Neural cell (in vitro differentiated cells): ENCODE results near the gene IL6ST. TPM values are rescaled to one million over a fixed set of nuclear protein-coding genes. Genes with fewer than 3 reads are reported as not detected.

Experiments
- H2AFZ ChIP-seq: fragments of 200-600, 300-800 bp; sonication (generic), shearing (Covaris generic); 2 replicates; pipeline ENCODE4 v1.6.0; 2014; ENCODE audit warnings: low read depth, mild to moderate bottlenecking, antibody characterized with exemption, low read length, moderate library complexity
- H3F3A ChIP-seq: fragments of 200-600 bp; shearing (Covaris generic); 2 replicates; pipeline ENCODE4 v1.6.1; 2016; ENCODE audit warnings: mild to moderate bottlenecking, moderate library complexity, mixed read lengths, antibody characterized with exemption, low read length; ENCODE audit not compliant: insufficient read depth, poor library complexity, severe bottlenecking
- H3K27ac ChIP-seq: fragments of 200-600, 300-800 bp; sonication (generic), shearing (Covaris generic); 2 replicates; pipeline ENCODE4 v1.5.1; 2014; ENCODE audit warnings: mild to moderate bottlenecking, low read length, moderate library complexity
- H3K27me3 ChIP-seq: fragments of 300-800, 200-600 bp; sonication (generic), shearing (Covaris generic); 2 replicates; pipeline ENCODE4 v1.6.0; 2014; ENCODE audit warnings: mild to moderate bottlenecking, low read depth, low read length, moderate library complexity; ENCODE audit not compliant: insufficient read depth
- H3K36me3 ChIP-seq: fragments of 300-800, 200-600 bp; sonication (generic), shearing (Covaris generic); 2 replicates; pipeline ENCODE4 v1.5.1; 2014; ENCODE audit warnings: mild to moderate bottlenecking, antibody characterized with exemption, low read length, moderate library complexity; ENCODE audit not compliant: insufficient read depth
- H3K4me2 ChIP-seq: fragments of 300-800, 200-600 bp; sonication (generic), shearing (Covaris generic); 2 replicates; pipeline ENCODE4 v1.6.0; 2014; ENCODE audit warnings: mild to moderate bottlenecking, low read length
- H3K4me3 ChIP-seq: fragments of 300-800, 200-600 bp; sonication (generic), shearing (Covaris generic); 2 replicates; pipeline ENCODE4 v1.5.1; 2014; ENCODE audit warnings: mild to moderate bottlenecking, low read length, moderate library complexity
- H3K79me2 ChIP-seq: fragments of 200-600 bp; shearing (Covaris generic); replicated peaks from 2 replicates; pipeline ENCODE4 v1.6.0; 2014; ENCODE audit warnings: mild to moderate bottlenecking, low read length, moderate library complexity; ENCODE audit not compliant: insufficient read depth
- H3K9ac ChIP-seq: fragments of 300-800, 200-600 bp; sonication (generic), shearing (Covaris generic); 2 replicates; pipeline ENCODE4 v1.6.1; 2016; ENCODE audit warnings: mild to moderate bottlenecking, low read length, mixed read lengths
- H3K9me2 ChIP-seq: fragments of 200-600 bp; shearing (Covaris generic); 2 replicates; pipeline ENCODE4 v1.6.1; 2016; ENCODE audit warnings: mild to moderate bottlenecking, low read length, mixed read lengths; ENCODE audit not compliant: insufficient read depth
- H3K9me3 ChIP-seq: fragments of 200-600, 300-800 bp; sonication (generic), shearing (Covaris generic); 2 replicates; pipeline ENCODE4 v1.6.1; 2016; ENCODE audit warnings: mild to moderate bottlenecking, mixed run types, low read length, moderate library complexity, mixed read lengths
- H4K20me1 ChIP-seq: fragments of 200-600 bp; shearing (Covaris generic); 2 replicates; pipeline ENCODE4 v1.6.1; 2016; ENCODE audit warnings: mild to moderate bottlenecking, mixed run types; ENCODE audit not compliant: insufficient read depth
- CTCF ChIP-seq: fragments of 450-650 bp; IDR thresholded peaks from 2 replicates; pipeline ENCODE4 v1.5.1; 2014; ENCODE audit warnings: antibody characterized with exemption, mild to moderate bottlenecking, moderate library complexity; ENCODE audit not compliant: poor library complexity, severe bottlenecking
- EP300 ChIP-seq: fragments of 450-650 bp; conservative IDR thresholded peaks from 2 replicates; pipeline ENCODE4 v1.6.1; 2014; ENCODE audit warnings: antibody characterized with exemption, mild to moderate bottlenecking, moderate library complexity; ENCODE audit not compliant: poor library complexity, severe bottlenecking
- EZH2 ChIP-seq: fragments of 200-600, 300-800 bp; shearing (Covaris generic), sonication (generic); IDR thresholded peaks from 2 replicates; pipeline ENCODE4 v1.6.1; 2014; ENCODE audit warnings: antibody characterized with exemption, low read length, borderline replicate concordance, mild to moderate bottlenecking; ENCODE audit not compliant: insufficient read depth, poor library complexity, severe bottlenecking
- MXI1 ChIP-seq: fragments of 450-650 bp; conservative IDR thresholded peaks from 2 replicates; pipeline ENCODE4 v1.6.1; 2014; ENCODE audit warnings: antibody characterized with exemption, mild to moderate bottlenecking; ENCODE audit not compliant: poor library complexity, severe bottlenecking
- POLR2AphosphoS5 ChIP-seq: IDR thresholded peaks from 2 replicates; pipeline ENCODE4 v1.6.1; 2012
- RAD21 ChIP-seq: fragments of 450-650 bp; conservative IDR thresholded peaks from 2 replicates; pipeline ENCODE4 v1.6.1; 2014; ENCODE audit warnings: antibody characterized with exemption, mild to moderate bottlenecking, moderate library complexity
- REST ChIP-seq: IDR thresholded peaks from 2 replicates; pipeline ENCODE4 v1.6.1; 2012; ENCODE audit warnings: borderline replicate concordance
- SMC3 ChIP-seq: fragments of 450-650 bp; conservative IDR thresholded peaks from 2 replicates; pipeline ENCODE4 v1.6.1; 2014; ENCODE audit warnings: antibody characterized with exemption, mild to moderate bottlenecking, moderate library complexity; ENCODE audit not compliant: poor library complexity
- TAF1 ChIP-seq: IDR thresholded peaks from 2 replicates; pipeline ENCODE4 v1.6.1; 2012; ENCODE audit warnings: low read depth
- polyA plus RNA-seq: library from polyadenylated mRNA; depleted of rRNA; stranded (reverse); fragments of >200 nt; gene quantifications from 2 replicates; pipeline ENCODE4 v1.2.3, GENCODE V29; 2014

The IL6ST gene
- polyA plus RNA-seq, 1 donor from 2014 or later, result 19.7 TPM

GRCh38 chr5:56003679-56004078 is 8.9 kb upstream of the IL6ST start:
- Histone ChIP-seq H3K9me2 (no peaks in the 10 kb centered on the region), H4K20me1 (no peaks in the 10 kb centered on the region), H3F3A (no peaks in the 10 kb centered on the region), H3K4me2 (no peak overlapping the region), H3K9me3 (no peaks in the 10 kb centered on the region), H3K9ac (no peak overlapping the region), H3K27ac (no peak overlapping the region), H3K27me3 (no peaks in the 10 kb centered on the region), H3K36me3 (no peaks in the 10 kb centered on the region), H2AFZ (no peak overlapping the region), H3K79me2 (no peaks in the 10 kb centered on the region), H3K4me3 (no peak overlapping the region)
- TF ChIP-seq RAD21 (no peak), SMC3 (no peak), MXI1 (no peak), CTCF (no peak), TAF1 (no peak), EZH2 (no peak), POLR2AphosphoS5 (no peak), EP300 (no peak), REST (no peak)

- Histone ChIP-seq H3K9me3 (no peaks in the 10 kb centered on the region), H3K4me3 (no peak overlapping the region), H3K9ac (no peak overlapping the region), H3K36me3 (no peaks in the 10 kb centered on the region), H3K79me2 (no peaks in the 10 kb centered on the region), H3K9me2 (no peaks in the 10 kb centered on the region), H2AFZ (no peak overlapping the region), H3K27ac (no peak overlapping the region), H3F3A (no peaks in the 10 kb centered on the region), H3K27me3 (no peaks in the 10 kb centered on the region), H4K20me1 (no peaks in the 10 kb centered on the region), H3K4me2 (no peak overlapping the region)
- TF ChIP-seq TAF1, result no peak
- no peak for TF ChIP-seq POLR2AphosphoS5
- no peak for TF ChIP-seq SMC3
- no peak for TF ChIP-seq EP300
- TF ChIP-seq CTCF, result no peak
- TF ChIP-seq REST, result no peak
- no peak for TF ChIP-seq MXI1
Observed at GRCh38 chr5:56003179-56003578, 8.4 kb upstream of the IL6ST start.
